GM04503 (cell line): ENCODE results near the gene THEM4.
"Not testable (repeated sequence)": the region's sequence is repeated elsewhere in the genome, so short reads cannot be mapped to it uniquely, and the experiment has no call there.

ENCODE experiments used
- DNase-seq: peaks from one replicate; pipeline ENCODE4 v3.0.0-alpha.2; 2012; ENCODE audit warnings: low read depth

The THEM4 gene

GRCh38 chr1:151892190-151892589 is 17.1 kb downstream of the THEM4 start:
- peak; percentile 57 for DNase-seq

- no peak for DNase-seq
Measured at GRCh38 chr1:151891512-151891911, 17.8 kb downstream of the THEM4 start.

- DNase-seq: no peak
Measured at GRCh38 chr1:151888972-151889570, 20.2 kb downstream of the THEM4 start.

- DNase-seq: peak; percentile 39
Measured at GRCh38 chr1:151887028-151887427, 22.3 kb downstream of the THEM4 start.

GRCh38 chr1:151885479-151885878 is 23.8 kb downstream of the THEM4 start:
- no peak for DNase-seq

- not testable (repeated sequence) for DNase-seq
Measured at GRCh38 chr1:151884879-151885278, 24.4 kb downstream of the THEM4 start.

GRCh38 chr1:151884445-151884844 is 24.9 kb downstream of the THEM4 start:
- not testable (repeated sequence) for DNase-seq

GRCh38 chr1:151883898-151884297 is 25.4 kb downstream of the THEM4 start:
- not testable (repeated sequence) for DNase-seq

- DNase-seq: not testable (repeated sequence)
Measured at GRCh38 chr1:151882918-151883317, 26.4 kb downstream of the THEM4 start.

GRCh38 chr1:151882466-151882865 is 26.8 kb downstream of the THEM4 start:
- no peak for DNase-seq

GRCh38 chr1:151881479-151881878 is 27.8 kb downstream of the THEM4 start:
- DNase-seq: no peak

GRCh38 chr1:151875419-151876097 is 33.8 kb downstream of the THEM4 start:
- DNase-seq: no peak

- DNase-seq: not testable (repeated sequence)
Measured at GRCh38 chr1:151872776-151873175, 36.5 kb downstream of the THEM4 start.

GRCh38 chr1:151871284-151872030 is 37.9 kb downstream of the THEM4 start:
- no peak for DNase-seq

- DNase-seq: no peak
Measured at GRCh38 chr1:151868486-151868885, 40.8 kb downstream of the THEM4 start.

GRCh38 chr1:151867765-151868411 is 41.4 kb downstream of the THEM4 start:
- DNase-seq: no peak

- no peak for DNase-seq
Measured at GRCh38 chr1:151867321-151867720, 42.0 kb downstream of the THEM4 start.

GRCh38 chr1:151864411-151864810 is 44.9 kb downstream of the THEM4 start:
- no peak for DNase-seq

GRCh38 chr1:151862604-151863003 is 46.7 kb downstream of the THEM4 start:
- no peak for DNase-seq

- DNase-seq: no peak
Measured at GRCh38 chr1:151860504-151861187, 48.7 kb downstream of the THEM4 start.

GRCh38 chr1:151859891-151860293 is 49.4 kb downstream of the THEM4 start:
- no peak for DNase-seq
